Lower lobe of right lung (tissue), 2 donors: ENCODE results near the gene BAZ1A. TPM values are rescaled to one million over a fixed set of nuclear protein-coding genes. Genes with fewer than 3 reads are reported as not detected.
A peak's percentile ranks its signal among the peaks of the same experiment; 100 is the strongest.

ENCODE experiments used
- ATAC-seq, 2 donors: fragments of 200-7000 bp; cut with Tn5 transposase; one replicate each; pipeline ENCODE4 v1.9.1; 2020 to 2022; ENCODE audit warnings: mild to moderate bottlenecking in 2 of 2, moderate library complexity in 2 of 2
- DNase-seq: peaks from one replicate; pipeline ENCODE4 v3.0.0-alpha.2; 2020
- H3K27ac ChIP-seq: fragments of 200-600 bp; one replicate; pipeline ENCODE4 v1.8.0; 2022
- H3K27me3 ChIP-seq: fragments of 200-600 bp; one replicate; pipeline ENCODE4 v1.8.0; 2022; ENCODE audit warnings: low read depth
- H3K36me3 ChIP-seq: fragments of 200-600 bp; one replicate; pipeline ENCODE4 v1.8.0; 2022; ENCODE audit warnings: mild to moderate bottlenecking
- H3K4me1 ChIP-seq: fragments of 200-600 bp; one replicate; pipeline ENCODE4 v1.8.0; 2022
- H3K4me3 ChIP-seq: fragments of 200-600 bp; one replicate; pipeline ENCODE4 v1.8.0; 2022; ENCODE audit warnings: mild to moderate bottlenecking
- H3K9me3 ChIP-seq: fragments of 200-600 bp; one replicate; pipeline ENCODE4 v1.8.0; 2022
- intact Hi-C: fragments of 100-400 bp; cut with DNase I; formaldehyde crosslinking; loops from one replicate; pipeline ENCODE4 v1.11.0; 2022
- total RNA-seq: library from RNA; stranded (reverse); fragmentation: NEBNext Ultra II Directional; extraction: Animal tissue kit (Norgen Biotek cat#: 25700); gene quantifications from one replicate; pipeline ENCODE4 v1.2.1, GENCODE V29; 2021
- TF ChIP-seq, protein P1 (sequence below): fragments of 200-600 bp; IDR thresholded peaks from one replicate; pipeline ENCODE4 v1.8.0; 2022; ENCODE audit warnings: antibody characterized with exemption, mild to moderate bottlenecking
- donor health status: DM: no; HTN: yes; CAD: no; lungs with severe emphysema.

BAZ1A gene
- total RNA-seq, 1 donor from 2014 or later, result 43.5 TPM

DNA sequence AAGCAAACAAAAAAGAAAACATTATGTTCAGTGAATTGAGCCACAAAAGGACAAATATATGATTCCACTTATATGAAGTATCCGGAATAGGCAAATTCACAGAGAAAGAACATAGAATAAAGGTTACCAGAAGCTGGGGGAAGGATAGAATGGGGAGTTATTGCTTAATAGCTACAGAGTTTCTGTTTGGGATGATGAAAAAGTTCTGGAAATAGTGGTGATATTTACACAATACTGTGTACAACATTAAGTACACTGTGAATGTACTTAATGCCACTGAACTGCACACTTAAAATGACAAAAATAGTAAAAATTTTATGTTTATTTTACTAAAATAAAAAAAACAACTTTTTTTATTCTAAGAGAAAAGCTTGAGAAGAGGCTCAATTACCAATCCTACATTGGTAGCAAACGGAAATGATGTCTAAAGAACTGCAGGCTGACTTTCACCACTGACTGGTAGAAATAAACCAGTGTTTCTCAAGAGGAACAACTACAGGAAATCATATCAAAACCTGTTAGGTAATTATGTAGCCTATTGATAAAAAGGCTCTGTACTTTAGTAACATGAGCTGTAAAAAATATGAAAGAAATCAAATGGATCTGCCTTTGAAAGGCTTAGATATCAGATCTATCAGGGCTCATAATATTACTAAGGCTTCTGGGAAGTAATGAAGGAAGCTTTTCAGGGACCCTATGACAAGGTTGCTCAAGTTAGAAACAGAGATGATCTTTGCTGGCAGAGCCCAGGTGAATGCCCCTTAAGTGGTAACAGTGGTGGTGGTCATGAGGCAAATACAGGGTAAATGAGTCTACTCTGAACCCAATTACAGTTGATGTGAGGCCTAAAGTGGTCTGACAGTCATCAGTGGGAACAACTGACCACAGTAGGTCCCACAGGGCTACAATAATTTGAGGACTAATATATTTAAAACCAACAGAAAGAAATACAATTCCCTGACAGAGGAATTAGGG is 41.3 kb downstream of the BAZ1A start:
- ATAC-seq, result peak; percentile 81 to 84

GRCh38 chr14:34826661-34827060 is 48.5 kb downstream of the BAZ1A start:
- ATAC-seq, result no peak
- TF ChIP-seq, protein P1, sequence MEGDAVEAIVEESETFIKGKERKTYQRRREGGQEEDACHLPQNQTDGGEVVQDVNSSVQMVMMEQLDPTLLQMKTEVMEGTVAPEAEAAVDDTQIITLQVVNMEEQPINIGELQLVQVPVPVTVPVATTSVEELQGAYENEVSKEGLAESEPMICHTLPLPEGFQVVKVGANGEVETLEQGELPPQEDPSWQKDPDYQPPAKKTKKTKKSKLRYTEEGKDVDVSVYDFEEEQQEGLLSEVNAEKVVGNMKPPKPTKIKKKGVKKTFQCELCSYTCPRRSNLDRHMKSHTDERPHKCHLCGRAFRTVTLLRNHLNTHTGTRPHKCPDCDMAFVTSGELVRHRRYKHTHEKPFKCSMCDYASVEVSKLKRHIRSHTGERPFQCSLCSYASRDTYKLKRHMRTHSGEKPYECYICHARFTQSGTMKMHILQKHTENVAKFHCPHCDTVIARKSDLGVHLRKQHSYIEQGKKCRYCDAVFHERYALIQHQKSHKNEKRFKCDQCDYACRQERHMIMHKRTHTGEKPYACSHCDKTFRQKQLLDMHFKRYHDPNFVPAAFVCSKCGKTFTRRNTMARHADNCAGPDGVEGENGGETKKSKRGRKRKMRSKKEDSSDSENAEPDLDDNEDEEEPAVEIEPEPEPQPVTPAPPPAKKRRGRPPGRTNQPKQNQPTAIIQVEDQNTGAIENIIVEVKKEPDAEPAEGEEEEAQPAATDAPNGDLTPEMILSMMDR, result no peak
- Histone ChIP-seq H3K27me3 (no peaks in the 10 kb centered on the region), H3K4me1 (no peaks in the 10 kb centered on the region), H3K9me3 (no peaks in the 10 kb centered on the region), H3K4me3 (no peak overlapping the region), H3K36me3 (peaks cover 30% of the 10 kb centered on the region), H3K27ac (no peak overlapping the region)
- intact Hi-C loops, result no loop called here
- DNase-seq, result no peak

More for the DNA sequence above, 41.3 kb downstream of the BAZ1A start:
- Histone ChIP-seq H3K27ac (peak overlapping the region; percentile 37), H3K27me3 (no peaks in the 10 kb centered on the region), H3K36me3 (no peaks in the 10 kb centered on the region), H3K4me1 (peaks cover 24% of the 10 kb centered on the region), H3K9me3 (no peaks in the 10 kb centered on the region), H3K4me3 (no peak overlapping the region)
- TF ChIP-seq, protein P1, result no peak
- intact Hi-C loops, result no loop called here
- DNase-seq, result no peak

- TF ChIP-seq, protein P1, result no peak
- H3K4me3 ChIP-seq, result no peak overlapping the region
- H3K36me3 ChIP-seq, result peaks cover 35% of the 10 kb centered on the region
- intact Hi-C loops, result no loop called here
- no peak for DNase-seq
- no peak for ATAC-seq
- no peaks in the 10 kb centered on the region for H3K9me3 ChIP-seq
- no peaks in the 10 kb centered on the region for H3K4me1 ChIP-seq
- no peak overlapping the region for H3K27ac ChIP-seq
- H3K27me3 ChIP-seq, result no peaks in the 10 kb centered on the region
Measured at GRCh38 chr14:34824826-34825225, 50.3 kb downstream of the BAZ1A start.

- ATAC-seq, result peak in 1 of 2 donors; percentile 44
- peaks cover 35% of the 10 kb centered on the region for H3K36me3 ChIP-seq
- H3K4me1 ChIP-seq, result no peaks in the 10 kb centered on the region
- H3K27me3 ChIP-seq, result no peaks in the 10 kb centered on the region
- no peak overlapping the region for H3K4me3 ChIP-seq
- H3K27ac ChIP-seq, result no peak overlapping the region
- TF ChIP-seq, protein P1, result no peak
- DNase-seq, result no peak
- intact Hi-C loops, result no loop called here
- no peaks in the 10 kb centered on the region for H3K9me3 ChIP-seq
Measured at GRCh38 chr14:34824256-34824655, 50.9 kb downstream of the BAZ1A start.

- no peaks in the 10 kb centered on the region for H3K9me3 ChIP-seq
- ATAC-seq (no peak), DNase-seq (no peak)
- H3K36me3 ChIP-seq, result peaks cover 13% of the 10 kb centered on the region
- H3K4me3 ChIP-seq, result no peak overlapping the region
- no peaks in the 10 kb centered on the region for H3K27me3 ChIP-seq
- no peak overlapping the region for H3K27ac ChIP-seq
- intact Hi-C loops, result no loop called here
- no peaks in the 10 kb centered on the region for H3K4me1 ChIP-seq
- TF ChIP-seq, protein P1, result no peak
Measured at GRCh38 chr14:34817768-34818167, 57.4 kb downstream of the BAZ1A start.
